IPS DF 4.7 (cell line): ENCODE measurements around the gene SLIT1.

ENCODE experiments used
- DNase-seq: peaks from one replicate; pipeline ENCODE4 v3.0.0-alpha.2; 2013; ENCODE audit warnings: low spot score; ENCODE audit errors: extremely low read depth

Gene SLIT1

DNA sequence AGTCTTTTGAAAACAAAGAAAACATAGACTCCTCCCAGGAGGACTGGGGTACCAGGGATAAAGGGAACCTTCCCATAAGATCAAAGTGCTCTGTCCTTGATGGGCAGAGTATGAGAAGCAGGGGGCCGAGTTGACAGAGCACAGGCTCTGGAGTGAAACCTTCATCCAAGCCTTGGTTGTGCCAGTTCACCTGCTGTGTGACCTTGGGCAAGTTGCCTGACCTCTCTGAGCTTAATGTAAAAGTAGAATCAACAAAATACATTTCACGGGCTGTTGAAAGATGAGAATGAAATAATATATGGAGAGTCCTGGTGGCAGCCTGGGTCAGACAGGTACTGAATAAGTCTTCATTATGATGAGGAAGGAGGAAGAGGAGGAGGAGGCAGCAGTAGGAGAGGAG is 69.9 kb downstream of the SLIT1 start:
- no peak for DNase-seq

DNA sequence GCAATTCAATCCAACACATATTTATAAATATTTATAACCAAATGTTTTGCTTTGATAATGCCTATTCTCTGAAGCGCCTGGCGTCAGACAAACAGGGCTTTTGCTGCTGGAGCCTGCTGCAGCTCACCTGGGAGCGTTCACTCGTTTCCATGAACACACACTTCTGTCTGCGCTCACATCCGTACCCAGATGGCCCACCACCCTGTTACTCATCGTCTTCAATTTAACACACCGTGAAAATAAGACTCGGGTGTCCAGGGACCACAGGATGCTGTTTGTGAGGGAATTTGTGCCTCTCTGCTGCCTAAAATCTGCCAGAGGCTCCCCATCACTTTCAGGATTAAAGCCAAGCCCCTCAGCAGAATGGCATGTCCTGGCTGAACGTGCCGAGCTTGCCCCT is 74.1 kb downstream of the SLIT1 start:
- DNase-seq: no peak

DNA sequence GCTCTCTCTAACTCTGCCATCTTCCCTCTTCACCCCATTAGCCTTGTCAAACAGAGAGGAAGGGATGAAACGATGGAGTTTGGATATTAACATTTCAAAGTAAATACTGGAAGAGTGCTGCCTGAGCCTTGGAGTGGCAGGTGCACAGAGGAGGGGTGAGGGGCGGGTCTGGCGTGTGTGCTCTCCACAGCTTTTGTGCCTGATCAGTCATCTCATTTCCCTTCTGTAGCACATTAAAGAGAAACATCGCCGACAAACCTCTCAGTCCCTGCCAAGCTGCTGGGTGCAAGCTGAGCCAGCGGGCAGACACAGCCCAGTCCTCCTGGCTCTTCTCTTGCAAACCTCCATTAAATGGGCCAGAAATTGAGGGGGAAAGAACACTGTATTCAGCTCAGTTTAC is 76.2 kb downstream of the SLIT1 start:
- DNase-seq: no peak

DNA sequence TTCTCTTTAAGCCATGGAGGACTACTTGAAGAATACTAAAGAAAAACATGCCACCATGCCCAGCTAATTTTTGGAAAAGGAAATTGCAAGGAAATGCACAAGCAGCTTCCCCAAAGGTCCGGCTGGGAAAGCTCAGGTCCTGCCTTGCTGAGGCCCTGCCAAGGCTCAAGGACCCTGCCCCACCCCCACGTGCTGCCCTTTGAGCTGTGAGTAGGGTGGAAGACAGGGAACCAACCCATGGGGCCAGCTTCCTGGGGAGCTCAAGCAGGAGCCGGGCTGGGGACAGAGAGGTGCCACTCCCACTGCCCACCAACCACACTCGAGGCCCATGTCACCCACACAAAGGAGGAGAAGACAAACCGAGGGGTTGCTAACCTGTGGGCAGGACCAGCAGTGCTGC is 78.2 kb downstream of the SLIT1 start:
- no peak for DNase-seq

GRCh38 chr10:97106207-97106606 is 79.6 kb downstream of the SLIT1 start:
- no peak for DNase-seq

DNA sequence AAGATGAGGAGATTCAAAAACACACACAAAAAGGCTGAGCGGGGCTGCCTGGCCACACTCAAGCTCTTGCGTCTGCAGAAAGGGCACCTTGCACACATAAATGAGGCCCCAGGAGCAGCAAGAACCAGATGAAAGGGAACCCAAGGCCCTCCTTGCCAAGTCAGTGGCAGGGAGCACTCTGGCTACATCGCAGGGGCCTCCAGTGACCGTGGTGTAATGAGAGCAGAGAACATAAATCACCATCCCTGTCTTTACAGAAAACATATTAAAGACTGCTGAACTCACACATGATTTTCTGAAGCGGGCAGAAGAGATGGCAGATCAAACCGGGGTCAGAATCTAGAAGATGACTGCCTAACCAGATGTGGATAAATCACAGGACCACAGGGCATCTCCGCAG is 80.5 kb downstream of the SLIT1 start:
- DNase-seq: no peak

GRCh38 chr10:97103316-97104080 is 82.3 kb downstream of the SLIT1 start:
- no peak for DNase-seq

DNA sequence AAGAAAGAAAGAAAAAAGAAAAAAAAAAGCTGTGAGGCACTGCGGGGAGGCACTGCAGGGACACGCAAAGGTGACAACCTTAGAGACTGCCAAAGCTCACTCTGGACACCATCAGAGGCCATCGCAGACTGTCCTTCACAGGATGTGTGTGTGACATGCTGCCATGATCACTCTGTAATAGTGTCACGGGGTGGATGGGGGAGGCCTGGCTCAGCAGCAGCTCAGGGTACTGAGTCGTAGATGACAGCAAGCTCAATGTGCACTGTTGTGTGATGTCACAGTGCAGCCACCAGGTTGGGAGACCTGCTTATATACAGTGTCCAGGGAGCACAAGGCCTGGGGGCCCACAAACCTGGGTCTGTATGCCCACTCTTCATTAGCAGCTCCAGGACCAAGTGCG is 83.3 kb downstream of the SLIT1 start:
- DNase-seq: no peak

DNA sequence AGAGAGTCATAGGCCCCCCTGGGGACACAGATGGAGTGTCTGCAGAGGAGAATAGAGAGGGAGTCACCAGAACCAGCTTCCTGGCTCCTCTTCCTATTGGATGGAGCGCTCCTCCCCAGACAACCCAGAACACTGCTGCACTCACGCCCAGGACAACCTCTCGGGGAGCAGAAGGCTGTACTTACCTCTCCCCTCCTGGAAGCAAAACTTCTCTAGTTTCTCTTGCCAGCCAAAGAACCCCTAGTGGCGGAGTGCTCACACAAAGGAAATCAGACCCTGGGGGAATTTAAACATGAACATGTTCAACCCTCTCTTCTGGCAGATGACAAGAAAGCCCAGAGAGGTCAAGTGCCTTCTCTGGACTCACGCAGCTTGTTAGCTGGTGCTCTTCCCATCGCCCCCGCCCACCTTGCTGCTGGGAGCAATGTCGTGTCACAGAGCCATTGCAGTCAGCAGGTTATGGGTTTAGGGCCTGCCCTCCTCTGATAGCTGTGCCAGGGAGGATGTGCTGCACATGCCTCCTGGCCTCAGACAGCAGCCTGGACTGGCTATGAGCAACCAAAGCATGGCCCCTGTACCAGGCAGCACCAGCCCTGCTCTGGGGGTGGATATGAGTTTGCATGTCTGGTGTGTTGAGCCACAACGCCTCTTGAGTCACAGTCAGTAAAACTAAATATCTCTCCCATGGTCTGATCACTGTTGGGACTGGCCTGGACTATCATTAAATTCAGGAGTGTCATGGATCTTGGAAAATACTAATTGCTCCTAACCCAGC is 84.4 kb downstream of the SLIT1 start:
- DNase-seq: no peak

DNA sequence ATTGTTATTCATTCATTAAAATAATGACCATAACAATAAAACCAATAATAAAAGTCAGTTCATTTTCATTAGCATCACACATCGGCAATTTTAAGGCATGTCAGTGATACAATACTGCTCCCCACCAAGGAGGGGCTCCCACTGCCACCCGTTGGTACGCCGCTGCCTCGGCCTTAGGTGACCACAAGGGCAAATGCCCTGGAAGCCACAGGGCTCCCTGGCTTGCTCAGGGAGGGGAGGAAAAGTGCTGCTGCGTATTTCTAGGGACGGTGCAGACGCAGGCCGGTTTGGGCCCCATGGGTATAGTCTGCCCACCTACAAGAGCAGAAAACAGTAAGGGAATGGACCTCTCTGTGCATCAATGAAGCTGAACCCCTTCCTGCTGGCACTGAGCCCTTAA is 85.1 kb downstream of the SLIT1 start:
- no peak for DNase-seq

DNA sequence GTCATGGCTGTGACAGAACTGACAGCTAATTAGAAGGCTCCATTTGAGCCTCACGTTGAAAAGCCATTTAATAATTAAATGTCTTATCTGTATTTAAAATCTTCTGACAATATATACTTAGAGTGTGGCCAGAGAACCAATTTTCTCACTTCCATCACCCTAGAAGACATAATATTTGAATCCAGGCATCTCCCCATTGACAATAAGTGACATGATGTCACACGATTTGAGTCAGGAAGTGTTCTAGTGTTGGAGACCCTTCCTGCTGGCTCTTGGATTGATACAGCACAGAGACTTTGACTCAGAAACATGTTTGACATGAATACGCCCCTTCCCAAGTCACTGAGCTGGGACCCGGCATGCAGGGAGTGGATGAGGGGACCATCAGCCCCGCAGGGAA is 85.9 kb downstream of the SLIT1 start:
- no peak for DNase-seq

GRCh38 chr10:97099089-97099488 is 86.7 kb downstream of the SLIT1 start:
- DNase-seq: no peak

DNA sequence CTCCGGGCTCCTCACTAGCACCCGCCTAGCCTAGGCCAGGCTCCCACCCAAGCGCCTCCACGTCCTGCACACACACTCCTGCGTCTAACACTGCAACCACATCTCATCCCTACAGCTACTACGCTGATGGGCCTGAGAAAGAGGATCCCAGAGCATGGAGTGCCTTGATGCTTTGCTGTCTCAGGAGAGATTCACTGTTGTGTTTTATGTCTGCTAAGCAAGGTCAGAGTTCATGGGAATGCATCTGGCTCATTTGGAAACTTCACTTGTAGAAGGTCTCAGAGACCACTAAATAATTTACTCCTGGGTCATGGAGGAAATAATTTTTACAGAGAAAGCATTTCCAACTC is 88.7 kb downstream of the SLIT1 start:
- no peak for DNase-seq

GRCh38 chr10:97096261-97097083 is 89.3 kb downstream of the SLIT1 start:
- no peak for DNase-seq

DNA sequence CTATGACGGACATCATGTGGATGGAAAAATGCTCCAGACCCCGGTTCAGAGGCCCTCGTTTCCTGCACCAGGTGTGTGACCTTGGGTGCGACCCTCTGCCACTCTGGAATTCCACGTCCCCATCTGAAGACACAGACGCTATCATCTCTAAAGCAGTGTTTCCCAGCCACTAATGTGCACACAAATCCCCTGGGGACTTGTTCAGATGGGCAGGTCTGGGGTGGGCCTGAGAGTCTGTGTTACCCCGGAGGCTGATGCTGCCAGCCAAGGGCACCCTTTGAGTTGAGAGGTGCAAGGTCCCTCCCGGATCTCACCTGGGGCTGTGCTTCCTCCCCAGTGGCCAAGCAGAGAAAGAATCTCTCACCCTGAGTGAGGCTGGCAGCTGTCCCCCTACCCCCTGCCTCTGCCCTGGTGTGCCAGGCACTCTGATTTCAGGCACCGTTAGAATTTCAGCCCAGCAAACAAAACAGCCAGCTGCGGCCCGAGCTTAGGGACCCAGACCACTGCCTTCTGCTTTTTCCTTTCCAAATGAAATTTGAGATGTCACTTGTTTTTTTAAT is 90.0 kb downstream of the SLIT1 start:
- no peak for DNase-seq

DNA sequence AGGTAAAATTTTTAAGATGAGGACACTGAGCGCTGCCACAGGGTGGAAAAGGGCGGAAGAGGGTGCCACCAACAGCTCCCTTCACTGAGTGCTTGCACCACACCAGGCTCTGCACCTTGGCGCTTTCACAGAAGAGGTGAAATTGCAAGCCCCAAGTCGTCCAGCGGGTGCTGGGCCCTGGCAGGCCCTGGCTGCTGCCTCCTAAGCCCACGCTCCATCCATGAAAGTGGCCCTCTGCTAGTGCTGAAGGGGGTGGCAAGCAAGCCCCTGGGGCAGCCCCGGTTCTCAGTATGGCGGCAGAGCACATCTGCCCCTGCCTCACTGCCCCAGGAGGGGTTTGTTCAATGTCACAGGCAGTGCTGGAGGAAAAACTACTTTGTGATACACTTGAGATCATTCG is 95.1 kb downstream of the SLIT1 start:
- DNase-seq: no peak

DNA sequence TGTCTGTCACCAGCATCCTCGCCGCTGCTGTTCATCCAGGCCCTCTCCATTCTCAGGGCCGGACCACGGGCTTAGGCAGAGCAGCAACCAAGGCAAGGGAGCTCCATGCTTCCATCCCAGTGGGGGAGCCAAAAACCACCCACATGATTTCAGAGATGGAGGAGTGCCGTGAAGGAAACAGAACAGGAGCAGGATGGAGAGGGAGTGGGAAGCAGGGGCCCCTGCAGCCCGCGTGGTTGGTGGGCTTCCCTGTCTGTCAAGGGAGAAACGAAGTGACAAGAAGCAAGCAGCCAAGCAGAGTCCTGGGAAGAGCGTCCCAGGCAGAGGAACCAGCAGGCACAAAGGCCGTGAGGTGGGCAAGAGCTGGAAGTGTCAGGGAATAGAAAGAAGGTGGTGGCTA is 95.7 kb downstream of the SLIT1 start:
- DNase-seq: no peak

DNA sequence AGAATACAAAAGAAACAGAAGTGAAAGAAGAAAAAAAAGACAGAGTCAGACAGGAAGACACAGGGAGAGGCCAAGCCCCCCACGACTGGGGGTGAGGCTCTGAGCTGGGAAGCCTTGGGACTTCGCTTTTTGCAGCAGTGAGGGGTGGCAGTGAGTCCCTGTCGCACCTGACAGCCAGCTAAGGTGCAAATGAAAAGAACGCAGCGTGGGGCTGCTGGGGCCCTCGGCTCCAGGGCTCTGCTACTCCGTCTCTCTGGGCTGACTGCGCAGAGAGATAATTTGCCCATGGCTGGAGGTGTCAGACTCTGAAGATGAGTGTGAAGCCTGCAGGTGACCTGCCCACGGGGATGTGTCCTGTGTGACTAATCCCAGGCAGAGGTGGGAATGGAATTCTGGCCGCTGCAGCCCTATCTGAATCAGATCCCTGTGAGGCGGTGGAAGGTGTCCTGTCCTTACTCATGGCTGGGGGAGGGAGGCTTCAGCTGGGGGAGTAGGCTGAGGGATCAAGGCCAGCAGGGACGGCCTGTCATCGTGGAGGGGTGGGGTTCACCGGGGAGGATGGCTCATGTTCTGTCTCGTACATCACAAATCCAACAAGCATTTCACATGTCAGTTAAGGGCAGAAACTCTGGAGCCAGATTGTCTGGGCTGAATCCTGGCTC is 96.4 kb downstream of the SLIT1 start:
- no peak for DNase-seq

DNA sequence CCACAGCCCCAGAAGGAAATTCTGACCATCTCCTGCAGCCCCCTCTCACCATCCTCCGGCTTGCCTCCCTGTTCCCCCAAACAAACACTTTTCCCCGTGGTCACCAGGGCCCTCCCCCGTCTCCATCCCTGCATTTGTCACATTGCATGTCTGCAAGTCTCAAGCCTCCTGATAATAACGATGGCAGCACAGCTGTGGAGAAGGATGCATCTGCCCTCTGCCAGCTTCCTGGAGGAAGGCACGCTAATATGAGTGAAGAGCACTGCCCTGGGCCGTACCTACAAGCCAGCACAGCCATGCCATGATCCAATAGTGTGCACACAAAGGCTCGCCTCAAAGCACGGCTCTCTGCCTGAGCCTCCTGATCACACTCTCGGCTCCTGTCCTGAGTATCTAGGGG is 98.5 kb downstream of the SLIT1 start:
- DNase-seq: no peak

- DNase-seq: no peak
Observed at GRCh38 chr10:97086530-97086929, 99.2 kb downstream of the SLIT1 start.

GRCh38 chr10:97083228-97083829 is 102.4 kb downstream of the SLIT1 start:
- DNase-seq: no peak
